ENCODE results near the gene EIF2S2.

- TF ChIP-seq RAD21 (IDR thresholded peaks at IDR 0.05) (no peak), REST (IDR thresholded peaks at IDR 0.05) (no peak), CTCF (IDR thresholded peaks at IDR 0.05; ENCODE audit: low read depth, low read length, missing input control) (no peak), EGR1 (IDR thresholded peaks at IDR 0.05; ENCODE audit: low read depth in 2 of 2) (no peak), RXRA (IDR thresholded peaks at IDR 0.05) (no peak), JUND (IDR thresholded peaks at IDR 0.05) (no peak), SP1 (IDR thresholded peaks at IDR 0.05) (no peak), ZBTB33 (IDR thresholded peaks at IDR 0.05) (no peak), MAX (IDR thresholded peaks at IDR 0.05) (no peak), TAF1 (conservative IDR thresholded peaks at IDR 0.05) (no peak), GABPA (IDR thresholded peaks at IDR 0.05 in 1 of 2, conservative IDR thresholded peaks at IDR 0.05 in 1 of 2) (no peak), NR2F2 (IDR thresholded peaks at IDR 0.05) (no peak), FOXA1 (IDR thresholded peaks at IDR 0.05) (no peak)
Measured at GRCh38 chr20:34127792-34128191, 15.7 kb upstream of the EIF2S2 start.

Data from liver (tissue), 3 donors.